Stimulated activated CD4-positive, alpha-beta T cell treated with anti-CD3 and anti-CD28 coated beads, Interleukin-15, amount 100 ng/mL, for 1 hour (primary cell): ENCODE results near the gene CACNA2D3.

ENCODE experiments used
- DNase-seq, 2 donors: peaks; one replicate each; pipeline ENCODE4 v3.0.0-alpha.2; 2020; ENCODE audit warnings: low read depth in 1 of 2, low spot score in 1 of 2

CACNA2D3 gene

DNA sequence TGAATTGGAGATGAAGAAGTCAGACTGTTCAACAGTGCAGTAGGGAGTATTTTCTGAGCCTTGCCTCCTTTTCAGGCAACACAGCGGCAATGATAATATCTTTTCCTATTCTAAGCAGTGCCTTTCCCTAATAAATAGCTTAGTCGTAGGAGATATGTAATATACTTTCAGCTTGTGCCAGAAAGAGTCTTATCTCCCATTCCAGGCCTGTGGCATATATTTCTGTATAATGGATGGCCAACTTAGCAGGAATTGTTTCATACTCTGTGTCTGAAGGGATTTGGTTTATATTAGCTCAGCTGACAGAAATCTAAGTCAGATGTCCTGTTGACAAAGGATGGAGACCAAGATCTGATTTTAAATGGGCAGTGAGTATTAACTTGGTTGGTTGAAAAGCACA is 397.1 kb downstream of the CACNA2D3 start:
- DNase-seq = no peak

DNA sequence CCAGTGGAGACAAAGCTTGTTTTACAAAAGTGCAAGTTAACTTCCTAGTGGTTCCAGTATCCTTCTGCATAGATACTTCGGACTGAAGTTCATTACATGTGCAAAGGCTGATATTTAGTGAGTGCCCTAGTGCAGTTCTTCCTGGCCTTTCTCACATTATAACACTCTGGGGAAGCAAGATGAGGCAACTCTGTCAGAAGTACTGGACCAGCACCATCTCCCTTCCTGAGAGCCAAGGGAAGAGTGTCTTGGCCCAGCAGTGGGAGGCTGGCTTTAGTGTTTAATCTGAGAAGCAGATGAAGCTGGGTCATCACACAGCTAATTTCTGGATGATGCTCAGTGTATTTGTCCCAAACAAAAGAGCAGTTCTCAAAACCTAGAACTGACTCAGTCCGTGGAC is 397.7 kb downstream of the CACNA2D3 start:
- no peak for DNase-seq

DNA sequence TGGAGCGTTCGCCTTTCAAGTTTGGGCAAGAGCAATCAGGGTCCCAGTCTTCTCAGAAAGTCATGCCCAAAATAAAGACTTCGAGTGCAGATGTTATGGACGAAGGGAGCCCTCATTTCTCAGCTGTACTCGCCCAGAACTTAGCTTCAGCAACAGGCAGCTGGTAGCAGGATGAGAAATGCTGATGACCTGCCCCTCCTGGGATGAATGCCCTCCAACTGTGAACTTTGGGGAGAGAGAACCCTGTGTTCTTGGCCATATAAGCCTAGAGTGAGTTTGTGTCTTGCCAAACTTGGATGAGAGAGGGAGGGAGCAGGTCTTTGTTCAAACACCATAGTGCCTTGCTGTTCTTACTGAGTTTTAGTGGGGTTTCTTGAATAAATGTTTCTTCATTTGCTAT is 405.2 kb downstream of the CACNA2D3 start:
- no peak for DNase-seq

DNA sequence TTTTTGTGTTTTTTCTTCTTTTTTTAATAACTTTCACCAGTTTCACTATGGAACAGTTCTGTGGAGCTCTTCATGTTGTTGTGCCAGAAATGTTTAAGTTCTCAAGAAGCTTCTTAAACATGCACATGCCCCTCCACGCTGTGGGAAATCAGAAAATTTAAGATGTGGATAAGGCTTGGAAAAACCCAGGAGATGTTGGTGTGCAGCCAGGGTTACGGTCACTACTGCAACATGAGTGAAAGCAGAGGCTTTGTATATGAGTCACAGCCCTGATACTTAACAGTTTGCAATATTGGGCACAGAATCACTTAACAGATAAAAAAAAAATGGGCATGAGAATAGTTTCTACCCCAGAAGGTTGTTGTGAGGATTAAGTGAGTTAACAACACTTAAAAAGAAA is 405.6 kb downstream of the CACNA2D3 start:
- no peak for DNase-seq

DNA sequence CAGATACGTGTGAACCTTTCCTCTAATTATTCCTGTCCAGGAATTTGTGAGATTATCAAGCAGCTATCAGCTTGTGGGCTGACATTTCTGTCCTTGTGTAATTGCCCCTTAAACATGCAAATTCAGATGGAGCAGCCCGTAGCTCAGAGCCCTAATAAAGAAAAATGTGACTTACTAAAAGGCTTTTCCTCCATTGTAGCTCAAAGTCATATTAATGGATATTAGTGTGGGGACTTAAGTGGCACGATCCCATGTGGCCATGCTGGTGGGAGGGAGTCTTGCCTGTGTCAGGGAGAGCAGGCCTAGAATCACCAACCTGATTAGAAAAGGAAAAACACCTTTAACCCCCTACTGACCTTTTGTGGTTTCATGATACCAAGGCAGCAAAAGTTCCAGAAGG is 406.3 kb downstream of the CACNA2D3 start:
- no peak for DNase-seq

DNA sequence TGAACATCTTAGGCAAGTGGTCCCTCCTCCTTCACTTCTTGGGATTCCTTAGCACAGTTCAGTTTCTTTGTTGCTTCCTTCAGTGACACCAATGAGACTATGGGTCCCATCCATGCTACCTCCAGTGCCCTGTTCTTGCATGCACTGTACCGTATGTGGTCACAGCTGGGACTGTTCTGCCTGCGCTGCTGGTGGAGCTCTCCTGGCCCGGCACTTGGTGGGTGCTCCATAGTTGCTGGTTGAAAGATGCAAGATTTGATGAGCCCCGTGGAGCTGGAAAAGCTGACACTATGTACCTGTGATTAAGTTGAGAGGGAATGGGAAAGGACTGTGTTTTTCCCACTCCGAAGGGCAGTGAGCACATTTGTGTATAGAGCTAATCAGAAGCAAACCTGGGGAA is 407.7 kb downstream of the CACNA2D3 start:
- no peak for DNase-seq

DNA sequence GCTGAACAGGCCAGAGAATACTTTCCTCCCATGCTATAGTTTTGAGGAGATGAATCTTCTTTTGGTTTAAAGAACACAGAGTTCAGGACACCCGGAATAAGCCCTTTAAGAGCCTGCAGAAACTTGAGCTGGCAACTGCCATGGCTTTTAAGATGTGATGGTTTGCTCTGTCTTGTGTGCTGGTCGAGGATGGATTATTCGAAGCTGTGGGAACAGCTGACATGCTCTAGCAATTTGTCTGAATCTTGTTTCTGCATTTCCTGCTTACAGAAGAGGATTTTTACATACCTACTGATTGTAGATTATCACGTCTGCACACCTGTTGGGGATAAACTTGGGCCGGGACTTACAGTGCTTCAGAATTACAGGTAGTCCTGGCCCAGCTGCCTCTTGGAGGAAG is 408.6 kb downstream of the CACNA2D3 start:
- no peak for DNase-seq

DNA sequence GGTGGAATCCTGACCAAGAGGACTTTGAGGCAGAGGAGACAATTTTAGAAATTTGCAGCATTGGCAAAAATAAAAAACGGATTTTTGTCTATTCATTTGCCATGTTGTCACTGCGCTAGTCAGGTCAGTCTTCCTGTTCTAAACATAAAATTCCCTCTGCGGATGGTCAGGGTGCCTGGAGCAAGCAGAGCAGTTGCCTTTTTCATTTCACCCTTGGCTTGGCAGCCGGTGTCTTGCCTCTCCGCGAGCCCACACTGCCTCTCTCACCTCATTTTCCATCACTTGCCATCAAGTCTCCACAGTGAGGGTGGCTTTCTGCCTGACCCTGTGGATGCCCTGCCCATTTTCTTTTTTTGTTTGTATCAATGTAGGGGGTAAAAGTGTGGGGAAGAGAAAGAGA is 409.4 kb downstream of the CACNA2D3 start:
- DNase-seq = no peak

DNA sequence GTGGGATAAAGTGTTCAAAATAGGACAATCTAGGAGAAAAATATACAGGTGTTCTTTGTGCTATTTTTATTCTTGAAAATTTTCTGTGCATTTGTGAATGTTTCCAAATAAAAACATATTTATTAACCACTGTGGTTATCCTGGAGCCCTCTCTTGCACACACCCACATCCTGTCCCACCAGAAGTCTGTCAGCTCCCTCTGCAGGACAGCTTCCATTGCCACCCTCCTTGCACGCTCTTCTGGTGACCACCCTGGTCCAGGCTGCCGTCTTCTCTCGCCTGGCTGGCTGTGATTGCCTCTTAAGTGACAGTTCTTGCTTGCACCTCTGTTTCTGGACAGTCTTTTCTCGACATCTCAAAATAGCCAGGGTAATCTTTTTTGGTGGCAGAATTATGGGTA is 411.5 kb downstream of the CACNA2D3 start:
- no peak for DNase-seq

DNA sequence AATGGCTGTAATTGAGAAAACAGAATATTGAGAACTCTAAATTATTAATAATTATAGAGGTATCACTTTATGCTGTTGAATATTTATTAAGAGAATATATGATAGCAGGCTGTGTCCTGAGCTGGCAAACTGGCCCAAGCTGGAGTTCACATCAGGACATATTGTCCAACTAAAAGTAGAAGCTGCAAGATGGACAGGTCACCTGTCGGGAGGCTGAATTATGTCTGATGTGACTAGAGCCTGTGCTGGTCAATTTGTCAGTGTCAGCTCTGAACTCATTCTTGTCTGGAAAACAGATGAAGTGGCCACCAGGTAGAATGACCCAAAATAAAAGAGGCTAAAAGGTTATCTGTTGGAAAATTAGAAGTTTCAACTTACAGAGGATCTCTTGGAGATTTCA is 413.3 kb downstream of the CACNA2D3 start:
- no peak for DNase-seq

DNA sequence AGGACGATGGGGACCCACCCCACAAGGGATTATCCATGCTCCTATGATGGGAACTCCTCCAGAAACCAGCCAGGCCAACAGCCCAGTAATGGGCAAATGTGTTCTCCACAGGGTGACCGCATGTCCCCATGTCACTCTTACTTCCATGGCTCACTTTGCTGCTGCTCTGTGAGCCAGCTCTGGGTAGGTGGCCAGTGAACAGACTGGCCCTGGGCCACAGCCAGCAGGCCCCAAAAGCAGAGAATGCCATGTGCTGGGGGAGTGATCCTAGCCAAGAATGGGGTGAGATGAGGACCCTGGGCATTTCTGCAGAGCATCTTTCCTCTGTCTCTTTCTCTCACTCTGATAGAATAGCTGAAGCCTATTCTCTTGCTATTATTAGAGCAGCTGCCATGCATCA is 414.1 kb downstream of the CACNA2D3 start:
- DNase-seq = no peak

DNA sequence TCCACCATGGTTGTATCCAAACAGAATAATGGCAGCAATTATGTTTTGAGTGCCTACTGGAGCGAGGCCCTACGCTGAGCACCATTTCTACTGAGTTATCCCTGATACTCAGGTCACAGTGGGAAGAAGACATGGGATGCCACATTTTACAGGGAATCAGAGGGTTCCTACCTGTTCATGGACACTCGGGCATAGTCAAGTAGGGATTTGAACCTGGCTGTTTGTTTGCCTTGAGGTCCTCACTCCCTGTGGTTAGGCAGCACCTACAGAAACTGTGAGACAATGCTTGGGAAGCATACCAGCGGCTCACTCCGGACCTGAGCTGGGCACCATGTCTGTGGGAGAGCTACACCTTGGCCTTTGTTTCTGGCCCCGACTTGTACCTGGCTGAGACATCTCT is 415.2 kb downstream of the CACNA2D3 start:
- DNase-seq = no peak

DNA sequence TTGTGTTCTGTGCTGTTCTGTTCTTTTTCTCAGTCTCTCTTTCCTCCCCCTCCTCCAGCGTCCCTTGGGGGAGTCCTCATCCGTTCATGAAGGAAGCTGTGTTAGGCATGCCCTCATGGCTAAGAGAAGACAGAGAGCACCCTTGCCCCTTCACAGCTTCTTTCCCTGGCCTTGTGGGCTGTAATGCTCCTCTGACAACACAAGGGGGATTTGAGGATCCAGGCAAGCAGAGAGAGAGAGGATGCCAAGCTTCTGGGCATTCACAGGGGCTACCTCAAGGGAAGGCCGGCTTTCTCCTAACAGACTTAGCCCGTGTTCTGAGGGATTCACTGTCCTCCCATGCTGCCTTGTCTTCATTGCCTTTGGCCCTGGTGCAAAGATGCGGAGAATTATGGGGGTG is 416.0 kb downstream of the CACNA2D3 start:
- no peak for DNase-seq

DNA sequence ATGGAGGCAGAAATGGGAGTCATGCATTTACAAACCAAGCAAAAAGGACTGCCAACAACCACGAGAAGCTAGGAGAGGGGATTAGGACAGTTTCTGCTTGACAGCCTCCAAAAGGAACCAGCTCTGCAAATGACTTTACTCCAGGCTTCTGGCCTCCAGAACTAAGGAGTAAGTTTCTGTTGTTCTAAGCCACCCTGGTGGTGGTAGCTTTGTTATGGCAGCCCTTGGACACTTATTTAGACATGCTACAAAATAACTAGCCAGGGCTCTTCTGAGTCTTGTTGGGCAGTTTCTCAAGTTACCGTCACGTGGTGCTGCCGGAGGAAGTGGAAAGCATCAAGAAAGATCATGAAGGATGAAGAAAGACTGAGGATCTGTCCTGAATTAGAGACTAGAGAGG is 419.0 kb downstream of the CACNA2D3 start:
- no peak for DNase-seq

DNA sequence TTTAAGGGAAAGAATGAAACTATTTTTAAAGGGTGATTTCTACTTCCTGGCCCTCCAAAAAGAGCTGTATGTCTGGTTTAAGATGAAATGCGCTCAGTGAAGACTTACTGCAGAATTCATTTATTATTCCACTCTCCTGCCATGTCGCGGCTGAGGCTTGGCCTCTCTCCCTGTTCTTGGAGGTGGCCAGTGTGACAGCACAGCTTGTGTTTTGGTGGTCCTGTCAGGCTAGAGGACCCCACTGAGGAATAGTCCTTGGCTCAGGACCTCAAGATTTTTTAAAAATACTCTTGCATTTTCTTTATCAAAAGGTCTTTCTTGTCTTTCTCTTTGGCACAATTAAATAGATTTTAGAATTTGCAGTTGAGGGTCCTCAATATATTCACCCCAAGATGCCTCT is 421.1 kb downstream of the CACNA2D3 start:
- DNase-seq = no peak

DNA sequence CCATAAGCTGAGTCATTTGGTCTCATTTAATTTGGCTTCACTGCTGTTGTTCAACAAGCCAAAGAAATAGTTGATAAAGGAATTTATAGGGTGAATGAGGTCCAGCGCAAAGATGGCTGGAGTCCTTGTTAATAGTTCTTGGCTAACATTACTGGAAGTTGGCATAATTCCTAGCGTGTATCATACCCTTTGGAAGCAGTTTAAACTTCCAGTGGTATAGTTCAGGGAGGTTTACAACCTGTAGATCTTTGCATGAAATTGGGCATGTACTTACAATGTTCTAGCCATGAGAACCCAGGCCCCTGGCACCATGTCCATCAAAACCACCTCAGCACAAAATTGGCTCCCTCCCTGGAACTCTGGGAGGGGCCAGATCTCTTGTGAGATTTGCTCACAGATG is 424.7 kb downstream of the CACNA2D3 start:
- no peak for DNase-seq

DNA sequence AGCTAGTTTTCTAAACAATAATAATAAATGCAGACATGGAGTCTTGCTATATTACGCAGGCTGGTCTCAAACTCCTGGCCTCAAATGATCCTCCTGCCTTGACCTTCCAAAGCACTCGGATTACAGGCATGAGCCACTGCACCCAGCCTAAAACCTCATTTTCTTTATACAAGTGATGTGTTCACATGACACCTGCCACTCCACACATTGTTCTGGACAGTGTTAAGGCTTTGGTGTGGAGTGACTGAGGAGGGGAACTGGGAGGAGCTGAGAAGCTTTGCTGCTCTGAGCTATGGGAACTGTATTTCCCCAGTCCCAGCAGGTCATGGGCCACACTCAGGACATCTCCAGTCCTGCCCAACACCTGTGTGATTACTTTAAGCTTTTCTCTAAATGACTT is 425.5 kb downstream of the CACNA2D3 start:
- no peak for DNase-seq

DNA sequence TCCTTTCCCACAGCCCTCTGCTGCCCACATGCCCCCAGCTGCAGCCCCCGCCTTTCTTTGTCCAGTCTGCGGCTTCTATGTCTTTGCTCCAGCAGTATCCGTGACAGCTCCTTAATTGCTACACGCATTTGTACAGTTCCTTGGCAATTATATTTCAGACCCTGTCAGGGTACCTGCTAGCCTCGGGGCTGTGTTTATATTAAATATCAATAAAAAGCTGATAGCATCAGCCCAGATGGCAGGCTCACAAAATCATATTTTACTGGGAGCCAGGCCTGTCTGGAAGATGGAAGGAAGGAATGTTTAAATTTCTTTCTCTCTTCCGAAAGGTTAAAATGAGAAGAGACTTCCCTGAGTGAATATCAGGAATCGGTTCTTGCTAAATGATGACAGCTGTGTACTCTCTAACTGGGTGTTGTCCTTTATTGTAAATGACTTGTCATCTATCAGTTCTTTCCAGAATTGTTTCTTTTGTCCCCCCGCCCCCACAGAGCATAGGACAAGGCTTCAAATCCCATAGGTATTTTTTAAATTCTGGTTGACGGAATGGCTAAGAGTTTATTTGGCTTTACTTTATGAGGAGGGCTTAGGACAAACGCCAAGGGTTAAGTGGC is 427.4 kb downstream of the CACNA2D3 start:
- no peak for DNase-seq

DNA sequence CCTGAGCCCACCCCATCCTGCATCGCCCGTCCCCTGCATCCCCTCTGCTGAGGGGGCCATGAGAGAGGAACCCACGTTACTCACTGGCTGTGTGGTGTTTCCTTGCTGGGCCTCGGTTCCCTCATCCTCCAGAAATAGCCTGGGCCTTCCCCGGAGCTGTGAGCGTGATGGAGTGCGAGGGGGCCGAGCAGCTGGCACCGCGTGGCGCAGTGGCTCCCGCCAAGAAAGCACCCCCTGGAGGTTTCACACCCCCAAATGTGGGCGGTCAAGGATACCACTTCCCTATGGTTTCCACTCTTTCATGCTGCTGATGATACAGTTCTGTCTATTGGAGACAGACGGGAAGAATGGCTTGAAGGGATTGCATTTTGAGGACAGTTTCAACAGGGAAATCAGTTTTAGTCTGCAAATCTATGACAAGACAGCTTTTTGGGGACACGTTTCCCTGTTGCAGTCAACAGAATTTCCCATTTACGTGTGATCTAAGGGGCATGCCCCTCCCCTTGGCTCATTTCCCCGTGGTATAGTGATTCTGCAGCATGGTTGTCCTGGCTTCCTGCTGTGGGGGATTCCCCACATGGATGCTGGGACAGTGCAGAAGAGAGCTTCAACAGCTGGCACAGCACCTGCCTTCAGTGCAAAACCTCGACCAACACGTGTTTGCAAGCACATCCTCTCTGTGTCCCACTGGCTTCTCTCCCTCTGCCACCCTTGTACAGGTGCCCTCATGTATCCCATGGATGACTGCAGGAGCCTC is 428.0 kb downstream of the CACNA2D3 start:
- no peak for DNase-seq

DNA sequence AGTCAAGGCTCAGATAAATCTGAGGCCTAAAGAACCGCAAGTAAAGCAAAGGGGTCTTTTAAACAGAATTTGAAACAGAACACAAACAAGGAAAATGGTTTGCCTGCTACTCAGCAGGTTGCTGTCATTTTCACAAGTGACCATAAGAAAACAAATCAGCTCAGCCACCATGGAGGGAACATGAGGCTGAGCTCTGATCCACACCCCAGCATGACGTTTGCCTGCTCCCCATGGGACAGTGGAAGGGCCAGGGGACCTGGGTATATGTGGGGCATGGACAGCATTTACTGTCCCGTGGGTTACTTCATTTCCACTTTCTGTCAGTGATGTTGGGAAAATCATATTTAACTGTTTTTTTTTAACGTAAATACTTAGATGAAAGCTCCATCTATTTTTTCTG is 434.3 kb downstream of the CACNA2D3 start:
- no peak for DNase-seq

DNA sequence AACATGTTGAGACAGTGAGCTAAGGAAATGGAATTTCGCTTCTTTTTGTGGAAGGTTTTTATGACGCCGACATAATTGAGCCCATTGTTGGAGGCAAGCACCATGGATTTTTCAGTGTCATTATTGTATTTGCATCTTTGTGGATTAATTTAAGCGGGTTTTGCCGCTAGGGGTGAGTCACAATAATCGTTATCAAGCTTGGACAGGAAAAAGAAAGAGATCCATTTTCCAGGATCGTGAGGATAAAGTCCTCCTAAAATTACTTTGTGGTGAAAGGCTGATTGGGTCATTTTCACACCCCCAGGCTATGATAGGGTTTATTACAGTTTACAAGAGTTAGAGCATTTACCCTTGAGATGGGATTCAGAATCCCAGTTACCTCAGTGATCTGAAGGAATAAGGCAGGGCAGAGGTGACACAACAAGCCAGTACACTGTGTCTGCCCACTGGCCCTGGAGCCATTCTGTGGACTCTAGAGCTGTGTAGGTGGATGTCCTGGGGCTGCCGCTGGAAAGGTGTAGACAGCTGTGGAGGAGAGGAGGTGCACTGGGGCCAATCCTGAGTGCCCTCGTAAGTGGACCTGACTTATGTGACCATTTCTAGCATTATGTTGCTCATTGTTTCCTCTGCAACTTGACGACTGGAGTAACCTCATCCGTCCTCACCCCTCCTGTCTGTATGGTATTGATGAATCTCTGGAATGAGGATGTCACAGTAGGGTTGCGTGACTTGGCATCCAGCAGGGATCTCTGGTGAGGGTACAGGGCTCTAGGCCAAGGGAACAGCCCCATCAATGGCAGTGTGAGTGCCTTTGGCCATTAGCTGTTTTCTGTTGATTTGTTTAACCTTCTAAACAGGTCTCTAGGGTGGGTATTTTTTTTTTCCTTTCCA is 435.4 kb downstream of the CACNA2D3 start:
- DNase-seq = no peak

DNA sequence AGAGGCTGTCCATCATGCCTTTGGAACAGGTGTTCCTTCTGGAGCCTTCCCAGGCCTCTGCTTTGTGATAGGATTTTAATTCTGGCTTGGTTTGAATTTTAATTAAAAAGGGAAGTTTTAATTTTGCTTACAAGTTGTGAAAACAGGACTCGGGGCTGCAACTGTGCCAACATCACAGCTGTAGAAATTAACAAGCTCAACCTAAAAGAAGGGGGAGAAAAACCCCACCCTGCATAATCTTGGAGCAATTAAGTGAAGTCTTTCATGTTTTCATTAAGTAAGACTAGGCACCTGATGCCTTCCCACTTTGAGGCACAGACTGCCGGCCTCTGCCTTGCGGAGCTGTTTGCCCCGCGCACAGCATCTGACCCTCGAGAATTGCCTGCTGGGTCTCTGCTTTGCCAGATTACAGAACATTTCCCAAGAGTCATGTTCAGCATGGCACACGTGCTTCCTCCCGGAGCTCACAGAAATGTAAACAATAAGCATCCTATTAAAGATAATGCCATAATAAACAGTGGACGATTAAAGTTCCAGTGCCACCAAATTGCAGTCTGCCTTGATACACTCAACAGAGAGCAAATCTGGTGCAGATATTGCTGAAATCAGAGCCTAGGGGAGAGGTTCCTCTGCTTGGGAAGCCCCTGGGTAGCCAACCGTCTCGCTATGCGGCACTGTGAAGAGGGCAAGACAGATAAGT is 441.3 kb downstream of the CACNA2D3 start:
- DNase-seq = no peak
